Endothelial cell of umbilical vein (primary cell): ENCODE measurements around the gene PLD1.
A peak's percentile ranks its signal among the peaks of the same experiment; 100 is the strongest.

Experiments used
- CTCF ChIP-seq, 2 donors: IDR thresholded peaks; 1 replicate in 1 of 2; 2 replicates in 1 of 2; pipeline ENCODE4 v1.5.1; 2011; ENCODE audit warnings: low read length in 2 of 2, mild to moderate bottlenecking in 2 of 2, moderate library complexity in 2 of 2, control low read depth in 1 of 2, inconsistent platforms in 1 of 2, low read depth in 1 of 2; ENCODE audit not compliant: insufficient read depth in 1 of 2; ENCODE audit errors: extremely low read depth in 1 of 2
- EZH2 ChIP-seq: IDR thresholded peaks from 2 replicates; pipeline ENCODE4 v1.6.1; 2012; ENCODE audit warnings: borderline replicate concordance, low read depth, mild to moderate bottlenecking, moderate library complexity, low read length, inconsistent platforms; ENCODE audit not compliant: severe bottlenecking
- MYC ChIP-seq: IDR thresholded peaks from one replicate; pipeline ENCODE4 v1.6.1; 2011; ENCODE audit warnings: mild to moderate bottlenecking, low read depth, low read length
- POLR2A ChIP-seq: IDR thresholded peaks from 2 replicates; pipeline ENCODE4 v1.6.1; 2012; ENCODE audit warnings: low read depth, mild to moderate bottlenecking, control low read depth, low read length
- POLR2AphosphoS5 ChIP-seq: IDR thresholded peaks from 2 replicates; pipeline ENCODE4 v1.6.1; 2012; ENCODE audit warnings: low read depth, mild to moderate bottlenecking, control low read depth, low read length, moderate library complexity; ENCODE audit not compliant: insufficient read depth

- no peak for TF ChIP-seq CTCF (IDR thresholded peaks at IDR 0.05; ENCODE audit: extremely low read depth in 1 of 2, insufficient read depth in 1 of 2, low read depth in 1 of 2, low read length in 2 of 2)
- no peak for TF ChIP-seq MYC
- no peak for TF ChIP-seq EZH2
- peak; percentile 81 for TF ChIP-seq POLR2AphosphoS5
- peak; percentile 82 for TF ChIP-seq POLR2A
These were observed at the start of gene PLD1 for GRCh38 chr3:171809861-171810628.
